Heart right ventricle (tissue), 16 donors: ENCODE measurements around the gene TRIM37. TPM values are rescaled to one million over a fixed set of nuclear protein-coding genes. Genes with fewer than 3 reads are reported as not detected.

ENCODE experiments used
- ATAC-seq, 8 donors: fragments of 200-7000 bp; cut with Tn5 transposase; one replicate each; pipeline ENCODE4 v1.9.1; 2020; ENCODE audit warnings: mild to moderate bottlenecking in 8 of 8, moderate library complexity in 8 of 8, moderate number of reproducible peaks in 1 of 8
- DNase-seq, 2 donors: peaks; one replicate each; pipeline ENCODE4 v3.0.0-alpha.2; 2020
- H3K27ac ChIP-seq, 10 donors: fragments of 200-600 bp; sonication (generic) in 2 of 10; one replicate each; pipeline versions ENCODE4 v1.5.0 to v1.8.0; 2020 to 2022; ENCODE audit warnings: mild to moderate bottlenecking in 3 of 10
- H3K27me3 ChIP-seq, 7 donors: fragments of 200-600 bp; one replicate each; pipeline ENCODE4 v1.8.0; 2021 to 2022; ENCODE audit warnings: mild to moderate bottlenecking in 2 of 7
- H3K36me3 ChIP-seq, 9 donors: fragments of 200-600 bp; sonication (generic) in 1 of 9; one replicate each; pipeline versions ENCODE4 v1.5.0 to v1.8.0; 2020 to 2022; ENCODE audit warnings: mild to moderate bottlenecking in 2 of 9
- H3K4me1 ChIP-seq, 9 donors: fragments of 200-600 bp; sonication (generic) in 1 of 9; one replicate each; pipeline versions ENCODE4 v1.5.0 to v1.8.0; 2020 to 2022; ENCODE audit warnings: mild to moderate bottlenecking in 4 of 9
- H3K4me3 ChIP-seq, 10 donors: fragments of 200-600 bp; sonication (generic) in 2 of 10; one replicate each; pipeline versions ENCODE4 v1.5.0 to v1.8.0; 2020 to 2022; ENCODE audit warnings: mild to moderate bottlenecking in 7 of 10, moderate library complexity in 2 of 10
- H3K9me3 ChIP-seq, 11 donors: fragments of 200-600 bp in 10 of 11; sonication (generic) in 2 of 11; one replicate each; pipeline versions ENCODE4 v1.5.0 to v1.8.0; 2013 to 2022; ENCODE audit warnings: mild to moderate bottlenecking in 2 of 11, control low read depth in 1 of 11, moderate library complexity in 1 of 11
- WGBS, 2 donors: extraction: QIAGEN DNeasy Blood & Tissue Kit; methylation state at CpG; one replicate each; pipeline ENCODE4 v1.1.7; 2013; ENCODE audit warnings: inconsistent platforms in 1 of 2; 5-methylcytosine and 5-hydroxymethylcytosine counted together
- intact Hi-C, 10 donors: fragments of 100-400 bp; cut with DNase I; formaldehyde crosslinking; loops; one replicate each; pipeline versions ENCODE4 v1.11.1 to v1.14.2; 2022
- polyA plus RNA-seq, 2 donors: library from polyadenylated mRNA; stranded (reverse); fragments of 200-250 nt; gene quantifications; one replicate each; pipeline ENCODE4 v1.2.3, GENCODE V29; 2013
- total RNA-seq, 10 donors: library from RNA; stranded (reverse); fragmentation: NEBNext Ultra II Directional in 3 of 10; extraction: Animal tissue kit (Norgen Biotek cat#: 25700) in 3 of 10; gene quantifications; one replicate each; pipeline versions ENCODE4 v1.2.1 to v1.2.4, GENCODE V29; 2021 to 2023
- TF ChIP-seq, protein P1 (sequence below), 9 donors: fragments of 200-600 bp; sonication (generic) in 2 of 9; IDR thresholded peaks; one replicate each; pipeline versions ENCODE4 v1.5.0 to v1.8.0; 2021 to 2022; ENCODE audit warnings: antibody characterized with exemption in 9 of 9, mild to moderate bottlenecking in 5 of 9, moderate library complexity in 1 of 9
- donor health status: Arrhythmogenic right ventricular cardiomyopathy.
- donor health status: ischemic (EF 13 %, LVEDD 7.1; RV severe dilation, severe dysfunction).
- donor health status: healthy with polysubstance abuse.
- donor health status: DM: no; HTN: yes; CAD: no.
- donor health status: DM: no; HTN: no; CAD: no.
- donor health status: ischemic (EF 25% LVEDD 6.9; RV normal size, moderate dysfunction).
- donor health status: ischemic (EF 25% LVEDD 5.7; RV mildly dilated, moderate dysfunction).
- donor health status: healthy.
- donor health status: DM: yes; HTN: yes; CAD: no.
- donor health status: Ischemic cardiomyopathy.
- donor health status: ischemic (EF 35%, LVEDD 5.7; RV mildly dilated, moderate dysfunction).
- donor health status: nonischemic (EF 11% LVEDD 7.7; RV severe dilation, severe dysfunction).
- donor health status: DM: yes; HTN: yes; CAD: no.
- donor health status: PGD.
- donor health status: ischemic (EF 29% LVEDD 5.4; RV normal size, mild dysfunction).
- donor health status: nonischemic (EF 23%, LVEDD 6.1; RV moderate dilation, normal function).

Gene TRIM37
- total and polyA plus RNA-seq, 12 donors: 5.9 to 22.2 (median 17.5) TPM

DNA sequence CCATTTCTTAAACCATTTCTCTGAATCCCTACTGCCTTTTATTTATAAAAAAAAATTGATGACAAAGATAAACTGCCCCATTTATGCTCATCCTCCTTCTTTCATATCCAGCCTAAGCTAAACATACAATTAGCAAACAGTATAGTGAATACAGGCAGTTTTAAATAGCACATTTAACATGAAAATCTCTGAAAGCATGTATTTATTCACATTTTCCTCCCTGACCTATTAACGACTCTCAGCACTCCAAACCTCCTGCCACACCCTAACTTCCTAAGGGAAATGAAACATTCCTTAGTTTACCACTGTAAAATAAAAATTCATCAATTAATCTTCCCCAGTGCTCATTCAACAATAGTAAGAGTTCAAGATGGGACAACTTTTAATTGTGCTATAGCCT lies 56.9 kb downstream of the TRIM37 start:
- DNase-seq: no peak
- TF ChIP-seq, protein P1, sequence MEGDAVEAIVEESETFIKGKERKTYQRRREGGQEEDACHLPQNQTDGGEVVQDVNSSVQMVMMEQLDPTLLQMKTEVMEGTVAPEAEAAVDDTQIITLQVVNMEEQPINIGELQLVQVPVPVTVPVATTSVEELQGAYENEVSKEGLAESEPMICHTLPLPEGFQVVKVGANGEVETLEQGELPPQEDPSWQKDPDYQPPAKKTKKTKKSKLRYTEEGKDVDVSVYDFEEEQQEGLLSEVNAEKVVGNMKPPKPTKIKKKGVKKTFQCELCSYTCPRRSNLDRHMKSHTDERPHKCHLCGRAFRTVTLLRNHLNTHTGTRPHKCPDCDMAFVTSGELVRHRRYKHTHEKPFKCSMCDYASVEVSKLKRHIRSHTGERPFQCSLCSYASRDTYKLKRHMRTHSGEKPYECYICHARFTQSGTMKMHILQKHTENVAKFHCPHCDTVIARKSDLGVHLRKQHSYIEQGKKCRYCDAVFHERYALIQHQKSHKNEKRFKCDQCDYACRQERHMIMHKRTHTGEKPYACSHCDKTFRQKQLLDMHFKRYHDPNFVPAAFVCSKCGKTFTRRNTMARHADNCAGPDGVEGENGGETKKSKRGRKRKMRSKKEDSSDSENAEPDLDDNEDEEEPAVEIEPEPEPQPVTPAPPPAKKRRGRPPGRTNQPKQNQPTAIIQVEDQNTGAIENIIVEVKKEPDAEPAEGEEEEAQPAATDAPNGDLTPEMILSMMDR (IDR thresholded peaks at IDR 0.05): no peak
- Histone ChIP-seq H3K9me3 (no peaks in the 10 kb centered on the region), H3K4me3 (no peak overlapping the region), H3K36me3 (peaks cover 0 to 98% (median 42%) of the 10 kb centered on the region in 9 donors), H3K27me3 (no peaks in the 10 kb centered on the region), H3K4me1 (no peaks in the 10 kb centered on the region), H3K27ac (no peak overlapping the region)
- ATAC-seq: no peak
- intact Hi-C loops: no loop called here
- 57 to 64% methylated on average over 1 of the region's 1 CpG for WGBS, 2 donors

- DNase-seq (no peak), ATAC-seq (no peak)
- no peaks in the 10 kb centered on the region for H3K9me3 ChIP-seq
- intact Hi-C loops: no loop called here
- WGBS, 2 donors: 55 to 72% methylated on average over 3 of the region's 3 CpGs
- H3K27me3 ChIP-seq: no peaks in the 10 kb centered on the region
- H3K36me3 ChIP-seq: peaks cover 0 to 98% (median 52%) of the 10 kb centered on the region in 9 donors
- H3K27ac ChIP-seq: no peak overlapping the region
- TF ChIP-seq, protein P1 (IDR thresholded peaks at IDR 0.05): no peak
- no peaks in the 10 kb centered on the region for H3K4me1 ChIP-seq
- no peak overlapping the region for H3K4me3 ChIP-seq
Measured at GRCh38 chr17:59047616-59048015, 59.1 kb downstream of the TRIM37 start.

DNA sequence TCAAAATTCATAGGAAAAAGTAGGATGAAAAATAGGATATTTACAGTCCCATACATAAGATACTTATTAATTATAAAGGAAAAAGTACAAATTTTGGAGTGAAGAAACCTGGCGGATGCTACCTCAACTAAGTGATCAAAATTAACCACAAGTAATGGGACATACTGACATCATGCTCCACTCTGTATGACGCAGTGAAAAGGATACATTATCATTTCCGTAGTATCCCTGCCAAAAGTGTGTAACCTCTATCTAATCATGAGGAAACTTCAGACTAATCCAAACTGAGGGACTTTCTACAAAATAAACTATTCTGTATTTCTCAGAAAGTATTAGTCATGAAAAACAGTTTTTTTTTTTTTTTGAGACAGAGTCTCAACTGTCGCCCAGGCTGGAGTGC lies 60.5 kb downstream of the TRIM37 start:
- intact Hi-C loops: no loop called here
- WGBS, 2 donors: 84 to 85% methylated on average over 4 of the region's 4 CpGs
- Histone ChIP-seq H3K27ac (no peak overlapping the region), H3K9me3 (no peaks in the 10 kb centered on the region), H3K4me3 (no peak overlapping the region), H3K27me3 (no peaks in the 10 kb centered on the region), H3K4me1 (no peaks in the 10 kb centered on the region), H3K36me3 (peaks cover 0 to 100% (median 57%) of the 10 kb centered on the region in 9 donors)
- DNase-seq (no peak), ATAC-seq (no peak)
- TF ChIP-seq, protein P1 (IDR thresholded peaks at IDR 0.05): no peak

- no peaks in the 10 kb centered on the region for H3K27me3 ChIP-seq
- 66 to 75% methylated on average over 5 of the region's 5 CpGs for WGBS, 2 donors
- H3K9me3 ChIP-seq: no peaks in the 10 kb centered on the region
- TF ChIP-seq, protein P1 (IDR thresholded peaks at IDR 0.05): no peak
- intact Hi-C loops: no loop called here
- peaks cover 0 to 95% (median 16%) of the 10 kb centered on the region in 9 donors for H3K36me3 ChIP-seq
- H3K4me3 ChIP-seq: no peak overlapping the region
- peaks cover 0 to 13% (median 0%) of the 10 kb centered on the region in 9 donors for H3K4me1 ChIP-seq
- no peak for DNase-seq
- peak in 5 of 8 donors; percentile 69 to 84 (median 73) for ATAC-seq
- H3K27ac ChIP-seq: peak overlapping the region in 2 of 10 donors; percentile 2 to 22
Measured at GRCh38 chr17:59038734-59039133, 67.9 kb downstream of the TRIM37 start.
